Measurements from ENCODE around the gene CHST8.

CHST8 gene

DNA sequence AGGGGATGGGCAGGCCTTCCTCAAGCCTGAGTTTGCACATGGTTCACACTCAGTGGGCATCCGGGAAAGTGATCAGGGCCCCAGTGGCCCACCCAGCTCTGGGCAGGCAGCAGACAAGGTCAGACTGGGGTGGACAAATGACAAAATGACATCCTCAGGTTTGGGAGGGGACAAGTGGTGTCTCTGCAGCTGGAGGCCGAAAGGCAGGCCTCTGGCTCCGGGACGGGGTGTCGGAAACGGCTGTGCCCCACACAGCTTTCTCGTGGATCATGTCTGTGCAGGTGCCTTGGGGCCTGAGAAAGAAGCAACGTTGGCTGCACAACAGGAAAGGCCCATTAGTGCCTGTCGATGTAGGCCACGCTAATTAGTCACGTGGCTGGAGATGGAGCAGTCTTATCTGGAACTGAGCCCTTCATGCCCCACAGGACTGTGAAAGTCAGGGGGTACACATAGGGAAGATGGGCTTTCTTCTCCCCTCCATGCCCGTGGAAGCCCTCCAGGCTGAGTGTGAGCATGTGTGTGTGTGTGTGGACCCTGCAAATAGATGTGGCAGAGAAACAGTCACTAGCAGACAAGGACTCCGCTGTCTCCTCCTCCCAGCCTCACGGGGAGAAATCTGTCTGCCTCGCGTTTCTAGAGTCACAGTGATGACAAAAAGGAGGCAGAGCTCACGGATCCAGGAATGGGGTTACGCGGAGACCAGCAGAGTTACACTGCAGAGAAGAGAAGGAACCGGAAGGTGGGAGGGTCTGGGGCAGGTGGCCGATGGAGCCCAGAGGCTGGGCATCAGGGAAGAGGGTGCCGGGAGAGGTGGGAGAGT lies 44.2 kb downstream of the CHST8 start:
- Histone ChIP-seq H3K4me3 (ENCODE audit: low read depth in 1 of 2, low read length in 2 of 2) (no peak overlapping the region), H3K27me3 (ENCODE audit: low read depth, low read length) (no peaks in the 10 kb centered on the region), H3K36me3 (ENCODE audit: control insufficient read depth in 1 of 2, insufficient read depth in 2 of 2, low read length in 2 of 2) (no peaks in the 10 kb centered on the region), H3K4me1 (ENCODE audit: control insufficient read depth in 1 of 2, insufficient read depth in 2 of 2, low read length in 2 of 2) (no peaks in the 10 kb centered on the region), H3K9me3 (ENCODE audit: control insufficient read depth in 1 of 2, low read length in 2 of 2) (no peaks in the 10 kb centered on the region), H3K27ac (ENCODE audit: low read length) (no peak overlapping the region)

DNA sequence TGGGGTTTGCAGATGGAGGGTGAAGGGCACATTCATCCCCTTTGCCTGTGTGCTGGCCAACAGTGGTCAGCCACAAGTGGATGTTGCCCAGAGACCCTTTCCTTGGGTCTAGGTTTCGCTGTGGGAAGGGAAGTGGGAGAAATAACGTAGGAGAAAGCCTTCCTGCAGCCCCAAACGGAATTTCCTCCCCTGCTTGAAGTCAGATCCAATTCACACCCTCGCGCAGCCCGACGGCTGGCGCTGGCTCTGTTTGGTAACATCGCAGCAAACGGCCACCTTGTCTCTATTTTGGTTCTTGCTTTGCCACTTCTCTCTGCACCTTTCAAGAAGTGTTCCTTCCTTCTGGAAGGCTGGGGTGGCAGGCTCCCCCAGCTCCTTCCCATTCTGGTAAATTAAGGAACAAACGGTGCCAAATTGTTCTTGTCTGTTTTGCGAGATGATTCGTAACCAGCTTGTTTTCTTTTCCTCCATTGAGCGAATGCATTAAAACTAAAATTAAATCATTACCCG lies 45.4 kb downstream of the CHST8 start:
- Histone ChIP-seq H3K36me3 (ENCODE audit: control insufficient read depth in 1 of 2, insufficient read depth in 2 of 2, low read length in 2 of 2) (no peaks in the 10 kb centered on the region), H3K4me1 (ENCODE audit: control insufficient read depth in 1 of 2, insufficient read depth in 2 of 2, low read length in 2 of 2) (no peaks in the 10 kb centered on the region), H3K4me3 (ENCODE audit: low read depth in 1 of 2, low read length in 2 of 2) (no peak overlapping the region), H3K27ac (ENCODE audit: low read length) (no peak overlapping the region), H3K9me3 (ENCODE audit: control insufficient read depth in 1 of 2, low read length in 2 of 2) (no peaks in the 10 kb centered on the region), H3K27me3 (ENCODE audit: low read depth, low read length) (no peaks in the 10 kb centered on the region)

DNA sequence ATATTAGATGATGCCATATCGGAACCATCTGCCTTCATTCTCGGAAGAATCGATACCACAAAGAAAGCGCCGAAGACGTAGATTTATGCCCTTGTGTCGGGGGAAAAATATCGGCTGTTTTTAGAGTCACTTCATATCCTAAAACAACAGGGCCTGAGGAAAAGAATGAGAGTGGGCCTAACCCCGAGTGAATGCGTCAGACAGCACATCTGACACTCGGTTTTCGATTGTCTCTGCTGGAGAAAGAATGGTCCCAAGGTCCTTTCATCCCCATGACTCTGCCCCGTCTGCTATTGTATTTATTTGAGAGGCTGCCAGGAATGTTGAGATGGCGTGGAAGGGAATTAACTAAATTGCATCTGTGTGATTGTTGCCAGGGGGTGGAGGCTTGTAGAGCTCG lies 46.1 kb downstream of the CHST8 start:
- no peak overlapping the region for H3K27ac ChIP-seq (ENCODE audit: low read length)
- H3K4me3 ChIP-seq (ENCODE audit: low read depth in 1 of 2, low read length in 2 of 2): no peak overlapping the region
- no peaks in the 10 kb centered on the region for H3K36me3 ChIP-seq (ENCODE audit: control insufficient read depth in 1 of 2, insufficient read depth in 2 of 2, low read length in 2 of 2)
- no peaks in the 10 kb centered on the region for H3K27me3 ChIP-seq (ENCODE audit: low read depth, low read length)
- no peaks in the 10 kb centered on the region for H3K4me1 ChIP-seq (ENCODE audit: control insufficient read depth in 1 of 2, insufficient read depth in 2 of 2, low read length in 2 of 2)
- H3K9me3 ChIP-seq (ENCODE audit: control insufficient read depth in 1 of 2, low read length in 2 of 2): no peaks in the 10 kb centered on the region

DNA sequence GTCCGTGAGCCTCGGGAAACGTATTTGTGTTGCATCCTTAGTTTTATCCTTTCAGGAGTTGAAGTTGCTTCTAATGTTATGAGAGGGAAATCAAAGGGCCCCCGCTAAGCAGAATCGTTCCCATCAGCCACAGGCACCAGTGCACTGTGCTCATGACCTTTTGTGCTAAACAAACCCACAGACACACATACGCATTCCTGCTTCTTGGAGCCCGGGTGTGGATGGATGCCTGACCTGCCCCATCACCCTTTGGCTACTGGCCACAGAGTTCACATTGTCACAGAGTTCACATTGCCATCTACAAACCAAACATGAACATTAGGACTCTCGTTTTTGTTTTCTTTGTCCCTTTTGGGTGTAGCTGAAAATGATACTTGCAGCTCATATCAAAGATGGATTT lies 47.2 kb downstream of the CHST8 start:
- H3K4me1 ChIP-seq (ENCODE audit: control insufficient read depth in 1 of 2, insufficient read depth in 2 of 2, low read length in 2 of 2): no peaks in the 10 kb centered on the region
- H3K27ac ChIP-seq (ENCODE audit: low read length): no peak overlapping the region
- no peaks in the 10 kb centered on the region for H3K36me3 ChIP-seq (ENCODE audit: control insufficient read depth in 1 of 2, insufficient read depth in 2 of 2, low read length in 2 of 2)
- no peak overlapping the region for H3K4me3 ChIP-seq (ENCODE audit: low read depth in 1 of 2, low read length in 2 of 2)
- H3K9me3 ChIP-seq (ENCODE audit: control insufficient read depth in 1 of 2, low read length in 2 of 2): no peaks in the 10 kb centered on the region
- H3K27me3 ChIP-seq (ENCODE audit: low read depth, low read length): no peaks in the 10 kb centered on the region

DNA sequence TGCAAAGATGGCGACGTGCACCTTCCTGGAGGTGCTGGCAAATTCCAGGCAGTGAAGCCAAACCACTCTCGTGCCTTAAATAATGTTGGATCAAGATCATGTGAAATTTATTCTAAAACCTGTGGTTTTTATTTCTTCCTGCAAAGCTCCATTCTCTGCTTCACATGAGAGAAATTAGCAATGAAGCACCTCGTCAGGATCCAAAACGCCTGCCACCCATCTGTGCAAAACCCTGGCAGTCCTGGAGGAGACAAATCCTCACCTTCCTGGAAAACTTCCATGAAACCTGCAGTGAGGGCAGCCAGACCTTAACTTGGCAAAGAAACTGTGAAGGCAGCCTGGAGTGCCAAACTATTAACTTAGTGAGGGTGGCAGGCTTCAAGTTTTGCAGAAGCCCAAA lies 47.6 kb downstream of the CHST8 start:
- Histone ChIP-seq H3K4me1 (ENCODE audit: control insufficient read depth in 1 of 2, insufficient read depth in 2 of 2, low read length in 2 of 2) (no peaks in the 10 kb centered on the region), H3K27ac (ENCODE audit: low read length) (no peak overlapping the region), H3K36me3 (ENCODE audit: control insufficient read depth in 1 of 2, insufficient read depth in 2 of 2, low read length in 2 of 2) (no peaks in the 10 kb centered on the region), H3K27me3 (ENCODE audit: low read depth, low read length) (no peaks in the 10 kb centered on the region), H3K9me3 (ENCODE audit: control insufficient read depth in 1 of 2, low read length in 2 of 2) (no peaks in the 10 kb centered on the region), H3K4me3 (ENCODE audit: low read depth in 1 of 2, low read length in 2 of 2) (no peak overlapping the region)

DNA sequence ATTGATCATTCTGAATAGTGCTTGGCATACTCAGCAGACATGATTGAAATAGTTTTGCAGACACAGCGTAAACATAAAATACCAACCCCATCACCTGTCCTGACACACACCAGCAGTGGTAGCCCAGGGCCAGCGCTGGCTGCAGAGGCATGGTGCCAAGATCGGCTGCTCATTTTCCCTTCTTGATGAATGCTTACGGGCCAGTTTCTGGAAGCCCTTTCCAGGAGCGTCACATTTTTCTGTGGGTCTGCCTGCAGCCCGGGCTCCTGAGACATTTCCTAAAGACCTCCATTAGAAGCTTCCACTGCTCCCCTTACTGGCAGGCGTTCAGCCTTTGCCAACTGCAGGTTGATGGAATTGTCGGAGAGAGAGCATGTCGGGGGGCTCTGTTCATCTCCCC lies 48.6 kb downstream of the CHST8 start:
- H3K36me3 ChIP-seq (ENCODE audit: control insufficient read depth in 1 of 2, insufficient read depth in 2 of 2, low read length in 2 of 2): no peaks in the 10 kb centered on the region
- no peaks in the 10 kb centered on the region for H3K9me3 ChIP-seq (ENCODE audit: control insufficient read depth in 1 of 2, low read length in 2 of 2)
- no peak overlapping the region for H3K27ac ChIP-seq (ENCODE audit: low read length)
- no peaks in the 10 kb centered on the region for H3K27me3 ChIP-seq (ENCODE audit: low read depth, low read length)
- H3K4me1 ChIP-seq (ENCODE audit: control insufficient read depth in 1 of 2, insufficient read depth in 2 of 2, low read length in 2 of 2): no peaks in the 10 kb centered on the region
- no peak overlapping the region for H3K4me3 ChIP-seq (ENCODE audit: low read depth in 1 of 2, low read length in 2 of 2)

DNA sequence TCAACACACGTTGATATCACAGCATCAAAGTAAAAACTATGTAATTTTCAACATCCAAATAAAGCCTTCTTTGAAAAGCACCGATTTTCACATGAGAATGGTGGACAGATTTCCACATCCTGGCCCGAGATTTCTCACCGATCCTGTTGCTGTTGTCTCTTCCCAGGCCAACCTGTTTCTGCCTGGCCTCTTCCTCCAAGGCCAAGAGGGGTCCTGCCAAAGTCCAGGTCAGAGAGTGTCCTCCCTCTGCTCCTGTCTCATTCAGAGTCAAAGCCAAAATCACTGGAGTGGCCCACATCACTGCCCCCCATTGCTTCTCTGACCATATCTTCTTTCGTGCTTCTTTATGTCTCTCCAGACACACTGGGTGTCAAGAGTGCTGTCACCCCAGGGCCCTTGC lies 49.5 kb downstream of the CHST8 start:
- Histone ChIP-seq H3K27ac (ENCODE audit: low read length) (no peak overlapping the region), H3K4me3 (ENCODE audit: low read depth in 1 of 2, low read length in 2 of 2) (no peak overlapping the region), H3K27me3 (ENCODE audit: low read depth, low read length) (no peaks in the 10 kb centered on the region), H3K4me1 (ENCODE audit: control insufficient read depth in 1 of 2, insufficient read depth in 2 of 2, low read length in 2 of 2) (no peaks in the 10 kb centered on the region), H3K9me3 (ENCODE audit: control insufficient read depth in 1 of 2, low read length in 2 of 2) (no peaks in the 10 kb centered on the region), H3K36me3 (ENCODE audit: control insufficient read depth in 1 of 2, insufficient read depth in 2 of 2, low read length in 2 of 2) (no peaks in the 10 kb centered on the region)

DNA sequence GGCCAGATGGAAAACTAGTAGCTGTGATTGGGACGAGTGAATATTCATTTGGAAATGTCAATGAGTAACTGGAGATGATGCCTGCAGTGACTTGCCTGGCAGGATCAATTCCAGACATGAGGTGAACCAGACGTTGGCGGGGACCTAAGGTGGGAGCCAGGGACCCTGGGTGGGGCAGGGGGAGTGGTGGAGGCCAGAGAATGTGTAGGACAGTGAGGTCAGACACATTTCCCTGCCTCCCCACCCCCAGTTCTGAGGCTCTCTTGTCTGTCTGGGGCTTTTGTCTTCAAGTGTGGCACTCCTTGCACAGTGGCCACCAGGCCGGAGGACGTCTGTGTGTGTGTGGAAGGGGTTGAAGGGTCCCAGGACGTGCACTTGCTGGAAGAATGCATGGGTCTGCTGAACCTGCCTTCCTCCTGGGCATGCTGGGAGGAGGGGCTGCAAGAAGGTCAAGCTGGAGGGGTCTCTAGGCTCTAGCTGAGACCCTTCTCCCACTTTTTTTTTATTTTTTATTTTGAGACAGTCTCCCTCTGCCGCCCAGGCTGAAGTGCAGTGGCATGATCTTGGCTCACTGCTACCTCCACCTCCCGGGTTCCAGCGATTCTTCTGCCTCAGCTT lies 51.6 kb downstream of the CHST8 start:
- no peaks in the 10 kb centered on the region for H3K4me1 ChIP-seq (ENCODE audit: control insufficient read depth in 1 of 2, insufficient read depth in 2 of 2, low read length in 2 of 2)
- H3K27ac ChIP-seq (ENCODE audit: low read length): no peak overlapping the region
- no peak overlapping the region for H3K4me3 ChIP-seq (ENCODE audit: low read depth in 1 of 2, low read length in 2 of 2)
- no peaks in the 10 kb centered on the region for H3K9me3 ChIP-seq (ENCODE audit: control insufficient read depth in 1 of 2, low read length in 2 of 2)
- H3K36me3 ChIP-seq (ENCODE audit: control insufficient read depth in 1 of 2, insufficient read depth in 2 of 2, low read length in 2 of 2): no peaks in the 10 kb centered on the region
- H3K27me3 ChIP-seq (ENCODE audit: low read depth, low read length): no peaks in the 10 kb centered on the region

DNA sequence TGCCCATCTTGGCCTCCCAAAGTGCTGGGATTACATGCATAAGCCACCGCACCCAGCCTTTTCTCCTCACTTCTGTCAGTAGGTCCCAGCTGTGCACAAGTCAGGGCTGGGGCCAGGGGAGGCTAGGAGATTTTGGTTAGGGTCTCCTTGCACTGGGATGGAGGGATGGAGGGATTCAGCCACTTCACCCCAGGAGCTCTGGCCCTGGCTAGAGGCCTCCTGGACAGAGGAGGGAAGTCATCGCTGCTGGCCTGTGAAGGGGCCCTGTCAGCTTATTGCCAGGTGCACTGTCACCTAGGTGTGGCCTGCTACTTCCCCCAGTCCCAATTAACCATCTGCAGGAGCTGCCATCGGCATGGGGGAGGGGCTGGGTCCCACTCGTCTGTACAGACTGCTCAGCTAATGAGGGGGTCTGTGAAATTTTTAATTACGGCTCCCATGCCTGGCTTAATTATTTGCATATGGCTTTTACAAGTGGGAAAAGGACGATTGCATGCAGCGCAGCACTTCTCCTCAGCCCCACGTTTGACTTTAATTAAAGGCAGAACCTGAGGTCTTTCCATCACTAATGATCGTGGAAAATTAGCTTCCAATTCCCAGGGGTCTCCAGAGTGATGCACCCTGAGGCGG lies 52.4 kb downstream of the CHST8 start:
- Histone ChIP-seq H3K36me3 (ENCODE audit: control insufficient read depth in 1 of 2, insufficient read depth in 2 of 2, low read length in 2 of 2) (no peaks in the 10 kb centered on the region), H3K4me3 (ENCODE audit: low read depth in 1 of 2, low read length in 2 of 2) (no peak overlapping the region), H3K27ac (ENCODE audit: low read length) (no peak overlapping the region), H3K9me3 (ENCODE audit: control insufficient read depth in 1 of 2, low read length in 2 of 2) (no peaks in the 10 kb centered on the region), H3K27me3 (ENCODE audit: low read depth, low read length) (no peaks in the 10 kb centered on the region), H3K4me1 (ENCODE audit: control insufficient read depth in 1 of 2, insufficient read depth in 2 of 2, low read length in 2 of 2) (no peaks in the 10 kb centered on the region)

DNA sequence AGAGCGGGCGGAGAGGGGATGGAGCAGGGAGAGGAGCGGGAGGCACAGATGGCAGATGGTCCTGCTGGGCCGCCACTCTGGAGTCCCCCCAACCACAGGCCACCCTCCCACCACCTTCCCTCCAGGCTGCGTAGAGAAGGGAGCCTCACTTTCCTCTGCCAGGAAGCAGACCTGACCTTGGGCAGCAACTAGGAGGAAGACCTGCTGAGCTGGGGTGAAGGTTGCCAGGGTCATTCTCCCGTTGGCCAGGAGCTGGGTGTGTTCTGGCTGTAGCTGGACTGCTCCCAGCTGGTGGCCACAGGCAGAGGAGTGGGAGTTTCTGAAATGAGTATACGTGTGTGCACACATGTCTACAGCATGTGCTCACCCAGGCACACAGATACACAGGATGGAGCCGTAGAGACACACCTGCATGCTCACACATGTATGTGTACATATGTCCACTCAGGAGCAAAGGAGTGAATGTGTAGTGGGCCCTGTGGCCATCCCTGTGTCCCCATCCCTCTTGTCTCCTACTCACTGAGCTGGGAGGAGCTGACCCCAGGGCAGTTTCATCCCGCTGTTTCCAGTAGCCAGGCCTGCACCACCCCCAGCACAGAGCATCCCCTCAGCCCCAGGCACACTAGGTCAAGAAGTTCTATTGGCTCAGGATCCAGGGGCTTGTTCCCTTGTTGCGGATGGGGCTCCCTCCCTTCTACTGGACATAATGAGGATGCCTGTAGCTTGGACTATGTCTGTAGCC lies 53.0 kb downstream of the CHST8 start:
- Histone ChIP-seq H3K27me3 (ENCODE audit: low read depth, low read length) (no peaks in the 10 kb centered on the region), H3K36me3 (ENCODE audit: control insufficient read depth in 1 of 2, insufficient read depth in 2 of 2, low read length in 2 of 2) (no peaks in the 10 kb centered on the region), H3K27ac (ENCODE audit: low read length) (no peak overlapping the region), H3K4me3 (ENCODE audit: low read depth in 1 of 2, low read length in 2 of 2) (no peak overlapping the region), H3K4me1 (ENCODE audit: control insufficient read depth in 1 of 2, insufficient read depth in 2 of 2, low read length in 2 of 2) (no peaks in the 10 kb centered on the region), H3K9me3 (ENCODE audit: control insufficient read depth in 1 of 2, low read length in 2 of 2) (no peaks in the 10 kb centered on the region)

DNA sequence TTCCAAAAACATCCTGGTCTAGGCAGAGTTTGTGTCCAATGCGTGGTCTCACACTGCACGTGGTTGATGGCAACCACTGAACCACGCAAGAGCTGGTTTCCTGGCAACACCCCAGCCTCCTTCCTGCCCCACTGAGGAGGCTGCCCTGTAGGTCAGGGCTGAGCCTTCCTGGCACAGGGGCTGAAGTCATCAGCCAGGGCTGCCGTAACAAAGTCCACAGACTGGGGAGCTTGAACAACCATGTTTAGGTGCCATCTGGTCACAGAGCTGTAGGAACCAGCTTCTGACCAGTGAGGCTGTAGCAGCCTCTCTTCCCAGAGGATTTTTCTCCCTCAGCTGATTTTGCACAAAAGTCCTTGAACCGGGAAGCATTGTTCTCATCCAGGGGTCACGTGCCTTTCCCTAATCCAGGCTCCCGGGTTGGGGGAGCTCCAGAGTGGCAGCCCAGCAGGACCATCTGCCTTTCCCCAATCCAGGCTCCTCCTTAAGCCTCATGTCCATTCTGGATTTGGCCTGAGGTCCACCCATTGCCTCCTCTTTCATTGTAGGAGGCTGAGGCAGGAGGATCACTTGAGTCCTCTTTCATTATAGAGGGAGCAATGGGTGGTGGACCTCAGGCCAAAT lies 53.9 kb downstream of the CHST8 start:
- Histone ChIP-seq H3K27me3 (ENCODE audit: low read depth, low read length) (no peaks in the 10 kb centered on the region), H3K36me3 (ENCODE audit: control insufficient read depth in 1 of 2, insufficient read depth in 2 of 2, low read length in 2 of 2) (no peaks in the 10 kb centered on the region), H3K27ac (ENCODE audit: low read length) (no peak overlapping the region), H3K9me3 (ENCODE audit: control insufficient read depth in 1 of 2, low read length in 2 of 2) (no peaks in the 10 kb centered on the region), H3K4me1 (ENCODE audit: control insufficient read depth in 1 of 2, insufficient read depth in 2 of 2, low read length in 2 of 2) (no peaks in the 10 kb centered on the region), H3K4me3 (ENCODE audit: low read depth in 1 of 2, low read length in 2 of 2) (no peak overlapping the region)
